GM18870 (cell line): ENCODE measurements around the gene PRKAR1A.
"Not testable (repeated sequence)": the region's sequence is repeated elsewhere in the genome, so short reads cannot be mapped to it uniquely, and the experiment has no call there.

Experiments used
- ATAC-seq: cut with Tn5 transposase; IDR thresholded peaks from one replicate; pipeline ENCODE4 v1.9.1; 2021; ENCODE audit warnings: moderate library complexity; ENCODE audit not compliant: unreplicated experiment

PRKAR1A gene

GRCh38 chr17:68576137-68576536 is 63.9 kb downstream of the PRKAR1A start:
- ATAC-seq, result no peak

DNA sequence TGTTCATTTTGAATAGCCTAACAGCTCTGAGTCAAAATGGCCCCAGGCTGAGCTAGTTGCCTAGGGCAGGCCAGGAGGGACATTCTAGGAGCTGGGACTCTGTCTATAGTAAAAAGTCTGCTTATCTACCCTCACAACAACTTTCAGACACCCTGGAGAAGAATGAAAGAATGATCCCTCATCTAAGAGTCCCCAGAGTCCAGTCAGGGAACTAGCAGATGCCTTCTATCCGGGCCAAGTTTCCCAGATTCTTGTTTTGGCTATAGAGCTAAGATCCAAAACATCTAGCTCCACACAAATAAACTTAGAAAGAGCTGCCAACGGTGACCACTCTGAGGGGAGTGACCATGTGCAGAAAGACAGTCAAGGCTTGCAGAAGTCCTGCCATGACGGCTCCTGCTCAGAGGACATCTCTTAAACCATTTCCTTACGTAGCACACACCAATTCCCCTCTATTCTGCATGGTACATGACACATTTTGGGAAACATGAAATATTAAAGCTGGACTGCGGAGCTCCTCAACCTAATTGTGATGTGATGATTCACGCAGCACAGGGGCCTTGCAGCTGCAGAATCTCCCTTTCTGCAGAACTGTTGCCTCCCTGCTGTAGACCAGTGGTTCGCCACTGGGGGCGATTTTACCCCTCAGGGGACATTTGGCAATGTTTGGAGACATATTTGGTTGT is 64.7 kb downstream of the PRKAR1A start:
- ATAC-seq, result no peak

- no peak for ATAC-seq
Observed at GRCh38 chr17:68577497-68577821, 65.2 kb downstream of the PRKAR1A start.

- ATAC-seq, result no peak
Observed at GRCh38 chr17:68578236-68578635, 66.0 kb downstream of the PRKAR1A start.

- no peak for ATAC-seq
Observed at GRCh38 chr17:68579194-68579927, 67.1 kb downstream of the PRKAR1A start.

DNA sequence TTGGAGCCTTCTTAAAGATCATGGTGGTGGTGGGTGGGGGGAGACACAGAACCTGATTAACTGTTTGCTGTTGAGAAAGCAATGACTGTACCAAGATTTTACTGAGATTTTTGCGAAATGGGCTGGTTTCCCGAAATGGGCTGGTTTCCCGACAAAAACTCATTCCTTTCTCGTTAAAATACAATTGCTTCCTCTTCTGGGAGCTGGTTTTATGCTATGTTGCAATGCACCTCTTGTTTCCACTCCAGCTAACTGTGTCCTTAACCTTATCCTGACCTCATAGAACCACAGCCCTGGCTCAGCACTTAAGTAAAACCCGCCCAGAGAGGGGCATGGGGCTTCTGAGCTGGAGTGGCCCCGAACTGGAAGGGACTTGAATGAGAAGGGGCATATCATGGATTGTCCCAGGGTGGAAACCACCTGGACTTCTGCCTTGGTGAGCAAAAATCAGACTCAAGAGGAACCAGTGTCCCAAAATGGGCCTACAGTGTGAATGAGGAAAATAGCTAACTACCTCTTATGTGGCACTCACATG is 68.1 kb downstream of the PRKAR1A start:
- ATAC-seq, result no peak

- no peak for ATAC-seq
Observed at GRCh38 chr17:68581863-68582645, 69.8 kb downstream of the PRKAR1A start.

DNA sequence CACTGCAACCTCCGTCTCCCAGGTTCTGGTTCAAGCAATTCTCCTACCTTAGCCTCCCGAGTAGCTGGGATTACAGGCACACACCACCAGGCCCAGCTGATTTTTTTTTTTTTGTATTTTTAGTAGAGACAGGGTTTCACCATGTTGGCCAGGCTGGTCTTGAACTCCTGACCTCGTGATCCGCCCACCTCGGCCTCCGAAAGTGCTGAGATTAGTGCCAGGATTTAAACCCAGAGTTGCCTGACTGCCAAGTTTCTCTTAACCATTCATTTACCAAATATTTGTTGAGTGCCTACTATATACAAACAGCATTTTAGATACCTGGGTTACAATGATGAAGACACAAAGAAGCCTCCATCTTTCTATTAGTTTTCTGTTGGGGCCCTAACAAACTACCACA is 70.6 kb downstream of the PRKAR1A start:
- not testable (repeated sequence) for ATAC-seq

DNA sequence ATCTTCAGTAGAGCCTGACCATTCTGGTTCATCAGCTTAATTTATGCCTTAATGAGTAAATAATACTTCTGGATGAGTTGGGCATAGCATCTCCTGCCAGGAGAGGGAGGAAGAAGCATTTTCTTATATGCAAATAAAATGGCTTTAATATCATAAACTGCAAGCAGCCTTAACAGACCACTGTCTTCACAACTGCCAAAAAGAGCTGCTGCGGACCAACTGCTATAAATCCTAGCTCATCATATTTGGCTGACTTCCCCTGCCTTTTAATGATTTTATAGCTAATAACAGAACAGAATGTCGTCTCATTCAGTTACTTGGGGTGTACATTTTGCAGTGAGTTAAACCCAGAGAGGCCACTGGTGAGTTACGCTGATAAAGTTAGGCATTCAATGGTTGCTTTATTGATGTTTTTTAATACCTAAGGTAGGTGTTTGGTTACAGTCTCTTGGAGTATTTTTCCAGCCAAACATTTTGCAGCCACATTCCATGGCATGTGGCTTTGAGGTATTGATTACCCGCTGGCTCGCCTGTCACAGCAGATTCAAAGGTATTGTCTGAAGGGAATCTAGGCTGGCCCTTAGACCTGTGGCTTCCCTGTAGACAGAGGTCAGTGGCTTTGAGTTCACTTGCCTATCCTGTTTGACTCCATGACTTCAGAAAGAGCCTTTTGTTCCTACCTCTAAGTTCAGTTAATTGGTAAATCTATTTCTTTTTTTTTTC is 72.5 kb downstream of the PRKAR1A start:
- no peak for ATAC-seq

DNA sequence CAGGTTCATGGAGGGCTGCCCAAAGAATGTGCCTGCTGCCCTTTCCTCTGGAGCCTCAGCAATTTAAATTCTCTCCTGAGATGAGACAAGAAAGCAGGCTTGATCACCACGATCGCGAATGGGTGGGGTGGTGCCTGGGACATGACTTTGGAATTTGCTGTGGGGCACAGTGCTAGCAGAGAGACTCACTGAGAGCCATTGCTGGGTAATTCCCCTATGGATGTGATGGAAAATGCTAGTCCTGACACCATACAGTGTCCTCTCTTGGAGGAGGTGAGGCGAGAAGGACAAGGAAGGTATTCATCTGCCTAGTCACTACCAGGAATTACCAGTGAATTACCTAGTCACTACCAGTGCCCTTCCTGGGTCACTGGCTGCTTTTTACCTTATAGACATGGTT is 73.4 kb downstream of the PRKAR1A start:
- no peak for ATAC-seq

- ATAC-seq, result no peak
Observed at GRCh38 chr17:68587026-68587425, 74.8 kb downstream of the PRKAR1A start.

DNA sequence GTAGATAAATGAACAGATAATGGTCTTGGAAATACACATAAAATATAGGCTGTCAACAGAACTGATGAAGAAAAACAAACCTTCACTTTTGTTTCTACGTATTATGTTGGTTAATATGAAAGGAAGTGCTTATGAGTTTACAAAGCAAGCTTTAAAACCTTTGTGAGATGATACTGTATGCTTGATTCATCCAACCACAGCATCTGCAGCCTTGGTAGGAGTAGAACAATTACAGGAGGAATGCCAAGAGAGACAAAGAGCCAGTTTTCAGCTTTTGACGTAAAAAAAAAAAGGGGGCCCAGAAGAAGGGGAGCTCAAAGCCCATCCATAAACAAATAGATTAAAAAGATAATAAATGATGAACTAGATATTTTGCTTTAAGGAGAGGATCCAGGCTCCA is 75.6 kb downstream of the PRKAR1A start:
- ATAC-seq, result no peak

DNA sequence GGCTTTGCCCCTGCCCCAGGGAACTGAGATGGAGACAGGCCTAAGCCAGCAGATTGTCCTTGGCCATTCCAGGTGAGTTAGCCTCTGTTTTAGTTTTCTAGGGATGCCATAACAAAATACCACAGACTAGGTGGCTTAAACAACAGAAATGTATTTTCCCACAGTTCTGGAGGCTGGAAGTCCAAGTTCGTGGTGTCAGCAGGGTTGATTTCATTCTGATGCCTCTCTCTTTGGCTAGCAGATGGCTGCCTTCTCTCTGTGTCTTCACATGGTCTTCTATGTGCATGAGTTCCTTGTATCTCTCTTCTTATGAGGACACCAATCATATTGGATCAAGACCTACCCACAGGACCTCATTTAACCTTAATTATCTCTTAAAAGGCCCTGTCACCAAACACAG is 76.1 kb downstream of the PRKAR1A start:
- no peak for ATAC-seq

GRCh38 chr17:68589086-68589485 is 76.9 kb downstream of the PRKAR1A start:
- no peak for ATAC-seq

- ATAC-seq, result no peak
Observed at GRCh38 chr17:68591583-68591982, 79.4 kb downstream of the PRKAR1A start.

DNA sequence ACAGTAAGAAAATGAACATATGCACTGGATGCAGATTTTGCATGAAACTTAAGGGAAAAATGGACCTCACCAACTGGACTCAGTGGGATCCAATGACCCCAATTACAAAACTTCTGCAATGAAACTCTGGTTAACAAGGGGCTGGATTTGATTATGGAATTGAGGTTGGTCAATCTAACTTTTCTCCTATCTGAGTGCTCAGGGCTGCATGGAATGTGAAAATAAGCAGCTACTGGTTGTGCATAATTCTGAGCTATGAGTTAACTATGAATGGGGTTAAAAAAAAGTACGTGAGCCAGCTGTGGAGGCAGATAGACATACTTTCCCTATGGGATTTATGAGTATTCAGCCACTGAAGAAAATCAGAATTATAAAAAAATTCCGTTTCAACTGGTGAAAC is 79.8 kb downstream of the PRKAR1A start:
- ATAC-seq, result no peak

- no peak for ATAC-seq
Observed at GRCh38 chr17:68592682-68593641, 80.7 kb downstream of the PRKAR1A start.

GRCh38 chr17:68594552-68594951 is 82.3 kb downstream of the PRKAR1A start:
- no peak for ATAC-seq

GRCh38 chr17:68595496-68595895 is 83.3 kb downstream of the PRKAR1A start:
- ATAC-seq, result no peak

DNA sequence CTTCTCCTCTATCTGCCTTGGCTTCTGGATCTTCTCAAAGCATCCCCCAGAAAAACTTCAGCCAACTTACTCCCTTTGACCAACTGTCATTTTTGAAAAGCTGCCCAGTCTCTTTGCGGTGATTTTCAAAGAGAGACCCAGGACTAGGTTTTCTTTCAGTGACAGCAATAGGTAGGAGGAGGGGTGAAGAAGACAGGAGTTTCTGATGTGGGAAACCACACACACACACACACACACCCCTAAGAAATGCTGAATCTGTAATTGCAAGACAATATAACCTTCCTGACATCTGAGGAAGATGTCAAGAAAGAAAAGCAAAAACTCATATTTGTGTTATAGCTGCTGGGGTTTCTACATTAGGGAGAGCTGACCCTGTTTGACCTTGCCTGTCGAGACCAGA is 83.8 kb downstream of the PRKAR1A start:
- ATAC-seq, result no peak
